Breast epithelium (tissue), 4 donors: ENCODE results near the gene CHMP3. TPM values are rescaled to one million over a fixed set of nuclear protein-coding genes. Genes with fewer than 3 reads are reported as not detected.

Experiments
- DNase-seq, 2 donors: peaks; one replicate each; pipeline ENCODE4 v3.0.0-alpha.2; 2019; ENCODE audit warnings: low spot score in 2 of 2
- H3K27ac ChIP-seq, 2 donors: fragments of 200-600 bp; sonication (generic) in 1 of 2; one replicate each; pipeline ENCODE4 v1.5.1; 2016 to 2019; ENCODE audit warnings: mild to moderate bottlenecking in 1 of 2
- H3K27me3 ChIP-seq, 2 donors: fragments of 200-600 bp; sonication (generic) in 1 of 2; one replicate each; pipeline versions ENCODE4 v1.5.1 to v1.6.0; 2017 to 2019; ENCODE audit warnings: control low read depth in 1 of 2, mild to moderate bottlenecking in 1 of 2
- H3K36me3 ChIP-seq: fragments of 200-600 bp; one replicate; pipeline ENCODE4 v1.5.1; 2019
- H3K4me1 ChIP-seq, 2 donors: fragments of 200-600 bp; sonication (generic); one replicate each; pipeline ENCODE4 v1.5.1; 2016 to 2019; ENCODE audit warnings: control low read depth in 1 of 2
- H3K4me3 ChIP-seq, 3 donors: fragments of 200-600 bp; sonication (generic); 1 replicate in 2 of 3; 2 replicates in 1 of 3; pipeline ENCODE4 v1.5.1; 2016 to 2019; ENCODE audit warnings: mild to moderate bottlenecking in 3 of 3, moderate library complexity in 2 of 3
- H3K9me3 ChIP-seq, 2 donors: fragments of 200-600 bp; sonication (generic) in 1 of 2; one replicate each; pipeline ENCODE4 v1.5.1; 2016 to 2019; ENCODE audit warnings: control low read depth in 1 of 2
- CTCF ChIP-seq, 3 donors: fragments of 450-650 bp; IDR thresholded peaks; one replicate each; pipeline ENCODE4 v1.5.1; 2016 to 2017; ENCODE audit warnings: antibody characterized with exemption in 3 of 3, mild to moderate bottlenecking in 3 of 3, moderate library complexity in 3 of 3
- POLR2A ChIP-seq: fragments of 450-650 bp; IDR thresholded peaks from one replicate; pipeline ENCODE4 v1.6.1; 2016; ENCODE audit warnings: antibody characterized with exemption, mild to moderate bottlenecking, moderate library complexity
- POLR2AphosphoS5 ChIP-seq, 3 donors: sonication (generic); formaldehyde crosslinking; IDR thresholded peaks; one replicate each; pipeline ENCODE4 v1.6.1; 2017; ENCODE audit warnings: antibody characterized with exemption in 3 of 3
- intact Hi-C: fragments of 100-400 bp; cut with DNase I; formaldehyde crosslinking; loops from one replicate; pipeline ENCODE4 v1.15.1; 2023; ENCODE audit warnings: low total_unique reads
- total RNA-seq, 3 donors: library from RNA; depleted of rRNA; stranded (reverse); fragments of >200 nt; gene quantifications; one replicate each; pipeline ENCODE4 v1.1.0, GENCODE V29; 2016

Gene CHMP3
- total RNA-seq, 3 donors from 2014 or later = 77.7 to 202 (median 97.3) TPM

DNA sequence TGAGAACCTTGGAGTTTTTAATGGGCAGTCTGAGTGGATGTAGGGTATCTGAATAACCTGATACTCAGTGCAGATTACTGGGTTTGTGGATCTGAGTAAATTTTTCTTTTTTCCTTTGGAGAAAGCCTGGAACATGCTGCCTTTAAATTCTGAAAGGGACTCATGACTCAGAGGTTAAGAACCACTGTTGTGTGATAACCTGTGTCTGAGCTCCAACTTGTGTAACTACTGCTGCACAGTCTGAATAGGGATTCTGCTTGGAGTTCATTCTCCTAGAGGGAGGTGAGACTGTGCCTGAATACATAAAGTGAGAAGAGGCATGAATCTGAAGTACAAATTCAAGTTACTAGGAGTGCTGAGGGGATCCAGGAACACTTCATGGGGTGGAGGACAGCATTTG, 85.9 kb downstream of the CHMP3 start:
- TF ChIP-seq CTCF (IDR thresholded peaks at IDR 0.05) = no peak
- TF ChIP-seq POLR2AphosphoS5 (IDR thresholded peaks at IDR 0.05) = no peak
- TF ChIP-seq POLR2A = no peak
- intact Hi-C loops = no loop called here
- no peak overlapping the region for H3K27ac ChIP-seq
- H3K27me3 ChIP-seq = no peaks in the 10 kb centered on the region
- H3K36me3 ChIP-seq = peaks cover 8% of the 10 kb centered on the region
- DNase-seq = no peak
- H3K9me3 ChIP-seq = no peaks in the 10 kb centered on the region
- H3K4me3 ChIP-seq = no peak overlapping the region
- H3K4me1 ChIP-seq = peaks cover 0 to 13% of the 10 kb centered on the region in 2 donors

DNA sequence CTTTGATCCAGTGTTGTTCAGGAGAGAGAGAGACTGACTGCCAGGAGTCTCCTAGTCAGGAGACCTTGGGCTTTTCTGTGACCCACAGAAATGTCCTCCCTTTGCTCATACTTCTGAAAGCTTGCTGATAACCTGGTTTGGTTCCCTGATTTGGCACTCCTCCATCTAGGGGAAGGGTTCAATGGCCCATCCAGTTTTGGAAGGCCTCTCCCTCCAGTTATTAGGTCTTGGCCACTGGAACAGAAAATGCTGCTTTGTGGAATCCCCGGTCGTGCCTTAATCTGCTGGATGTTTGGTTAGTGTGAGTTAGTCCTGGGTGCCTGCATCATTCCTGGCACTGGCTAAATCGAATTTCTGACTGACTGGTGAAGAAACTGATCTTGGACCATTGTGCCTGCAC, 86.3 kb downstream of the CHMP3 start:
- no peak overlapping the region for H3K4me3 ChIP-seq
- peaks cover 0 to 13% of the 10 kb centered on the region in 2 donors for H3K4me1 ChIP-seq
- intact Hi-C loops = no loop called here
- DNase-seq = no peak
- H3K27me3 ChIP-seq = no peaks in the 10 kb centered on the region
- H3K36me3 ChIP-seq = peaks cover 8% of the 10 kb centered on the region
- no peaks in the 10 kb centered on the region for H3K9me3 ChIP-seq
- no peak overlapping the region for H3K27ac ChIP-seq
- TF ChIP-seq CTCF (IDR thresholded peaks at IDR 0.05) = no peak
- TF ChIP-seq POLR2AphosphoS5 (IDR thresholded peaks at IDR 0.05) = no peak
- no peak for TF ChIP-seq POLR2A

DNA sequence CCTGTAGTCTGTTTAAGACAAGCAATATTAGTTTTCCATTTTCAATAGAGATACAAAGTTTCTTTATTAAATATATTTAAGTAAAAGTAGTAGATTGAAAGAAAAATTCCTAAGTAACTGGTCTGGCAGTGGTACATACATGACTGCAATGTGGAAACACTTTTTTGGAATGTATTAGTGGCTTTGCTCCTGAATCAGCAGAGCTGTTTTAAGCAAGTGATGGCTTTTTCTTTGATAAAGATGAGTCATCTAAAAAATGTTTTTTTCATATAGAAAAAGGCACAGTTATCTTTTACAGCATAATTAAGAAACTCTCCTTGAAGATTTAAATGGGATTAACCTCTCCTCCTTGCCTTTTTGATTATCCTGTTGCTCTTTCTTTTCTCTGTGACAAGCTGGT, 87.2 kb downstream of the CHMP3 start:
- peaks cover 8% of the 10 kb centered on the region for H3K36me3 ChIP-seq
- H3K4me3 ChIP-seq = no peak overlapping the region
- intact Hi-C loops = no loop called here
- H3K27me3 ChIP-seq = no peaks in the 10 kb centered on the region
- no peaks in the 10 kb centered on the region for H3K9me3 ChIP-seq
- peaks cover 0 to 13% of the 10 kb centered on the region in 2 donors for H3K4me1 ChIP-seq
- no peak overlapping the region for H3K27ac ChIP-seq
- TF ChIP-seq POLR2A = no peak
- no peak for TF ChIP-seq CTCF (IDR thresholded peaks at IDR 0.05)
- TF ChIP-seq POLR2AphosphoS5 (IDR thresholded peaks at IDR 0.05) = no peak
- no peak for DNase-seq

DNA sequence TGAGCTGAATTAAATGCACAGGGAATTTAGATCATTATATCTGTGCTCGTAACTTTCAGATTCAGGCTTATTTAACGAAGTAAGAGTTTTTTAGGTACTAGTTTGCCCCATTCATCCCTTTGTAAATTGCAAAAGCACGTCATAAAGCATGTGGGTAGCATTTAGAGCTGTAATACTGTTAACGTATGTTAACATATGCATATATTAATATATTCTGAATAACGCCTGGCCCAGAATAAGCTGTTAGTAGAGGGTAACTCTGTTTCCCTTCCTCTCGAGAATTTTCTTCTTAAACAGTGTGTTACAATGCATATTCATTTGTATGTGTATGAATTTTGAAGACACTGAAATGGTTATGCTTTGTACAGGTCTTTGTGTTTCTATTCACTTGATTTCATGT, 91.6 kb downstream of the CHMP3 start:
- intact Hi-C loops = no loop called here
- no peak for DNase-seq
- no peak overlapping the region for H3K27ac ChIP-seq
- TF ChIP-seq POLR2A (no peak), CTCF (IDR thresholded peaks at IDR 0.05) (no peak), POLR2AphosphoS5 (IDR thresholded peaks at IDR 0.05) (no peak)
- H3K9me3 ChIP-seq = no peaks in the 10 kb centered on the region
- no peak overlapping the region for H3K4me3 ChIP-seq
- no peaks in the 10 kb centered on the region for H3K4me1 ChIP-seq
- H3K36me3 ChIP-seq = peaks cover 8% of the 10 kb centered on the region
- H3K27me3 ChIP-seq = no peaks in the 10 kb centered on the region

DNA sequence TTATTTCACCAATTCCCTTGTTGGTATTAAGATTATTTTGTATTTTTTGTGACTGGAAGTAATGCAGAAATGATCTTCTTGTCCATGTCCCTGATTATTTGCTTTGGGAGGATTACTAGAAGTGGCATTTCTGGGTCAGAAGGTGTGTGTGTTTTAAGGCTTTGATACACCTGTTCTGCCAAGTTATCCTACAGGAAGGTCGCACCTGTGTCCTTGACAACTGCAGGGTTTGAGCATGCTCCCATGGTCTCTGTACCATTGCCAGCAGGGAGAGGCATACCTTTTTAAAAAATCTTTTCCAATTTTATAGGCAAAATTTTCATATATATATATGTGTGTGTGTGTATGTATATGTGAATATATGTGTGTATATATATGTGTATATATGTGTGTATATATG, 92.4 kb downstream of the CHMP3 start:
- TF ChIP-seq POLR2A = no peak
- no peak for TF ChIP-seq POLR2AphosphoS5 (IDR thresholded peaks at IDR 0.05)
- TF ChIP-seq CTCF (IDR thresholded peaks at IDR 0.05) = no peak
- intact Hi-C loops = no loop called here
- H3K36me3 ChIP-seq = peaks cover 8% of the 10 kb centered on the region
- DNase-seq = no peak
- no peak overlapping the region for H3K27ac ChIP-seq
- H3K27me3 ChIP-seq = no peaks in the 10 kb centered on the region
- H3K4me1 ChIP-seq = no peaks in the 10 kb centered on the region
- no peaks in the 10 kb centered on the region for H3K9me3 ChIP-seq
- H3K4me3 ChIP-seq = no peak overlapping the region
